WERI-Rb-1 (cell line): Measurements from ENCODE around the gene NAA38.

ENCODE experiments used
- DNase-seq: peaks from one replicate; pipeline ENCODE4 v3.0.0-alpha.2; 2020
- H3K27ac ChIP-seq: fragments of 250-450 bp; sonication (Bioruptor Pico); 2 replicates; pipeline ENCODE4 v1.5.1; 2020; ENCODE audit warnings: mild to moderate bottlenecking, moderate library complexity
- H3K27me3 ChIP-seq: fragments of 250-450 bp; sonication (Bioruptor Pico); 2 replicates; pipeline ENCODE4 v1.5.1; 2021; ENCODE audit warnings: mild to moderate bottlenecking, low read depth, moderate library complexity; ENCODE audit not compliant: insufficient read depth, severe bottlenecking
- H3K36me3 ChIP-seq: fragments of 250-450 bp; sonication (Bioruptor Pico); 2 replicates; pipeline ENCODE4 v1.5.1; 2020; ENCODE audit warnings: mild to moderate bottlenecking, moderate library complexity
- H3K4me3 ChIP-seq: 2 replicates; pipeline ENCODE4 v1.5.1; 2011; ENCODE audit warnings: low read depth, mild to moderate bottlenecking, control low read depth, low read length
- H3K9me3 ChIP-seq: fragments of 250-450 bp; sonication (Bioruptor Pico); 2 replicates; pipeline ENCODE4 v1.5.1; 2021; ENCODE audit warnings: mild to moderate bottlenecking, moderate library complexity; ENCODE audit not compliant: severe bottlenecking
- TF ChIP-seq, protein P1 (sequence below): IDR thresholded peaks from 2 replicates; pipeline ENCODE4 v1.5.1; 2011; ENCODE audit warnings: low read depth, mild to moderate bottlenecking, control low read depth, inconsistent platforms, low read length

Gene NAA38

DNA sequence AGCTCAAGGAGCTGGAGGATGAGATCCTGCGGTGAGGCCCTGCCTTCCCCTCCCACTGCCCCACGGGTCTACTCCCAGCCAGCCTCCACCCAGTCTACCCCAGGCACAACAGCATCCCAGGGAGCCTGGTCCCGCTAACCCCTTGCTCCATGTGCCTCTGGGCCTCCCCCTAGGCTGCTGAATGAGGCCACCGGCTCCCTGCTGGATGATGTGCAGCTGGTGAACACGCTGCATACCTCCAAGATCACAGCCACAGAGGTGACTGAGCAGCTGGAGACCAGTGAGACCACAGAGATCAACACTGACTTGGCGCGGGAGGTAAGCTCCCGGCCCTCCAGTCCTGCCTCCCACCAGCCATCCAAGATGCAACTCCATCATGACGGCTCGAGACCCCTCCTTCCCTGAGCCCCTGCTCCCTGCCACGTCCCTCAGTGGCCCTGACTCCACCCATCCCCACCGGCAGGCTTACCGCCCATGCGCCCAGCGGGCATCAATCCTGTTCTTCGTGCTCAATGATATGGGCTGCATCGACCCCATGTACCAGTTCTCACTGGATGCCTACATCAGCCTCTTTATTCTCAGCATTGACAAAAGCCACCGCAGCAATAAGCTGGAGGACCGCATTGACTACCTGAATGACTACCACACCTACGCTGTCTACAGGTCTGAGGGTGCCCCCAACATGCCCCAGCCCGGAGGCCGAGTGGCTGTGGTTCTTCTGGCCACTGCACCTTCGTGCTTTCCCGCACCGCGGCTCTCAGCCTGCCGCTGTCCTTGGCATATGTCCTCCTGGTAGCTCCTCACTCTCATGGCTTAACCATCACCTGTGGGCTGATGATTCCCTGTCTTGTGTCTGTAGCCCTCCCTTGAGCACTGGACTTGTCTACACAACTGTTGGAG, 38.4 kb downstream of the NAA38 start:
- H3K36me3 ChIP-seq = no peaks in the 10 kb centered on the region
- no peaks in the 10 kb centered on the region for H3K27me3 ChIP-seq
- no peak overlapping the region for H3K27ac ChIP-seq
- TF ChIP-seq, protein P1, sequence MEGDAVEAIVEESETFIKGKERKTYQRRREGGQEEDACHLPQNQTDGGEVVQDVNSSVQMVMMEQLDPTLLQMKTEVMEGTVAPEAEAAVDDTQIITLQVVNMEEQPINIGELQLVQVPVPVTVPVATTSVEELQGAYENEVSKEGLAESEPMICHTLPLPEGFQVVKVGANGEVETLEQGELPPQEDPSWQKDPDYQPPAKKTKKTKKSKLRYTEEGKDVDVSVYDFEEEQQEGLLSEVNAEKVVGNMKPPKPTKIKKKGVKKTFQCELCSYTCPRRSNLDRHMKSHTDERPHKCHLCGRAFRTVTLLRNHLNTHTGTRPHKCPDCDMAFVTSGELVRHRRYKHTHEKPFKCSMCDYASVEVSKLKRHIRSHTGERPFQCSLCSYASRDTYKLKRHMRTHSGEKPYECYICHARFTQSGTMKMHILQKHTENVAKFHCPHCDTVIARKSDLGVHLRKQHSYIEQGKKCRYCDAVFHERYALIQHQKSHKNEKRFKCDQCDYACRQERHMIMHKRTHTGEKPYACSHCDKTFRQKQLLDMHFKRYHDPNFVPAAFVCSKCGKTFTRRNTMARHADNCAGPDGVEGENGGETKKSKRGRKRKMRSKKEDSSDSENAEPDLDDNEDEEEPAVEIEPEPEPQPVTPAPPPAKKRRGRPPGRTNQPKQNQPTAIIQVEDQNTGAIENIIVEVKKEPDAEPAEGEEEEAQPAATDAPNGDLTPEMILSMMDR = no peak
- H3K4me3 ChIP-seq = no peak overlapping the region
- DNase-seq = no peak
- no peaks in the 10 kb centered on the region for H3K9me3 ChIP-seq

DNA sequence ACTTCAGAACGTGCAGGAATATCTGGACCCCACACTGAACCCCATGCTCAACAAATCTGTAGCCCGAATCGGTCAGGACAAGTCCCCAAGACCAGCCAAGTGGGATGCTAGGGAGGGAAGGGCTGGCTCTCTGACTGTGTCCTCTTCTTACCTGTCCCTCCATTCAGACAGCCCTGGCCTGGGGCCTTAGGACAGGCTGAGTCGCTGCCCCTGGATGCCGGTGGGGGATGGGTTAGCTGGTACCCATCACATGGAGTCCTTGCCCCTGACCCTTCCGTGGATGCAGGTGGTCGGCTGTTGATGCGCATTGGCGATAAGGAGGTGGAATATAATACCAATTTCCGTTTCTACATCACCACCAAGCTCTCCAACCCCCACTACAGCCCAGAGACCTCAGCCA, 39.3 kb downstream of the NAA38 start:
- TF ChIP-seq, protein P1 = no peak
- H3K36me3 ChIP-seq = no peaks in the 10 kb centered on the region
- H3K9me3 ChIP-seq = no peaks in the 10 kb centered on the region
- no peak overlapping the region for H3K27ac ChIP-seq
- no peak for DNase-seq
- no peak overlapping the region for H3K4me3 ChIP-seq
- H3K27me3 ChIP-seq = no peaks in the 10 kb centered on the region

DNA sequence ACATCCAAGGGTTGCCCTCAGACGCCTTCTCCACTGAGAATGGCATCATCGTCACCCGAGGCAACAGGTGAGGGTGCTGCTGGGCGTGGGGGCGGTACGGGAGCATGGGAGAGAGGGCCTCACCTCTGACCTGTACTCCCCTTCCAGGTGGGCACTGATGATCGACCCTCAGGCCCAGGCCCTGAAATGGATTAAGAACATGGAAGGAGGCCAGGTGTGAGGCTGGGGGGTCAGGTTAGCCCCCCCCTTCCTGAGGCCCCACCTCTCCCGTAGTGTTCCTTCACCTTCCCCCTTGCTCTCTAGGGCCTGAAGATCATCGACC, 39.8 kb downstream of the NAA38 start:
- Histone ChIP-seq H3K4me3 (no peak overlapping the region), H3K27me3 (no peaks in the 10 kb centered on the region), H3K36me3 (no peaks in the 10 kb centered on the region), H3K27ac (no peak overlapping the region), H3K9me3 (no peaks in the 10 kb centered on the region)
- TF ChIP-seq, protein P1 = no peak
- DNase-seq = no peak

DNA sequence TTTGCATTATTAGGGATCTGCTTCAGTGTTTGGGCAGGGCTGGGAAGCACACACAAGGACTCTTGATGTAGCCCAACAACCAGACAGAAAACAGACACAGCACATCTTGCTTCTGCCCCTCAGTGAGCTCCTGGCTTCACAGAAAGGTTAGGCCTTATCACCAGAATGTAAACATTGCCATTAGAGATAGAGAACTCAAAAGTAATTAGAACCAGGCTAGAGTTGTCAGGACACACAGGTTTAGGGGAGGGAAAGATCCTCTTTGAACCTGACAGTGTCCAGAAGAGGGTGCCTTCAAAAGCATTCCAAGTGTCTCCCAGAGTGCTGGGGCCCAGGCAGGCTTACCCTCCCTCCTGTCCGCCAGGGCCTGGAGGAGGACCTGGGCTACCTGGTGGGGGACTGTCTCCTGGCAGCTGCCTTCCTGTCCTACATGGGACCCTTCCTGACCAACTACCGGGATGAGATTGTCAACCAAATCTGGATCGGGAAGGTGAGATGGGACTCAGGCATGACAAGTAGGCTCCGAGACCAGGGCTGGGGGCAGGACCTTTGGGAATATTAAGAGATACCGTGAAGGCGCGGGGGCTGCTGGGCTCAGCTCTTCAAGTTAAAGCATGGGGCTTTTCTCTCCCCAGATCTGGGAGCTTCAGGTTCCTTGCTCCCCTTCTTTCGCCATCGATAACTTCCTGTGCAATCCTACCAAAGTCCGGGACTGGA, 40.3 kb downstream of the NAA38 start:
- no peaks in the 10 kb centered on the region for H3K9me3 ChIP-seq
- H3K27ac ChIP-seq = no peak overlapping the region
- no peaks in the 10 kb centered on the region for H3K36me3 ChIP-seq
- H3K4me3 ChIP-seq = no peak overlapping the region
- no peak for DNase-seq
- H3K27me3 ChIP-seq = no peaks in the 10 kb centered on the region
- TF ChIP-seq, protein P1 = no peak

DNA sequence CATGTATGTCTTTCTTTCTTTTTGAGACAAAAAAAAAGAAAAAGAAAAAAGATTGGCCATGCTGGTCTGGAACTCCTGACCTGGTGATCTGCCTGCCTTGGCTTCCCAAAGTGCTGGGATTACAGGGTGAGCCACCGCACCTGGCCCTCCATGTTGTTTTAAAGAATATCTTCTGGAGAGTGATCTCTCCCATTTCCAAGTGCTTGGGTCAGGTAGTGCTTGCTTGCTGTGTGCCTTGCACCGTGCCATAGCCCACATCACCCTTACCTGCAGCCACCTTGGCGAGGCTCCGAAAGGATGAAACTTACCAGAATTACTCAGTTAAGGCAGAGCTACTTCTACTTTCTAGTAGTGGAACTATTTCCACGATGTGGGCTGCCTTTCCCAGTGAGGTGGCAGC, 42.4 kb downstream of the NAA38 start:
- H3K4me3 ChIP-seq = no peak overlapping the region
- H3K36me3 ChIP-seq = no peaks in the 10 kb centered on the region
- no peaks in the 10 kb centered on the region for H3K9me3 ChIP-seq
- no peaks in the 10 kb centered on the region for H3K27me3 ChIP-seq
- TF ChIP-seq, protein P1 = no peak
- no peak for DNase-seq
- H3K27ac ChIP-seq = no peak overlapping the region
